Thoracic aorta (tissue), 2 donors: ENCODE measurements around the gene SLC6A19. TPM values are rescaled to one million over a fixed set of nuclear protein-coding genes. Genes with fewer than 3 reads are reported as not detected.

Experiments used
- ATAC-seq: fragments of 150-250 bp; one replicate; pipeline ENCODE4 v1.8.0; 2017; ENCODE audit warnings: low read depth; ENCODE audit not compliant: insufficient number of reproducible peaks, low FRiP score
- DNase-seq: peaks from one replicate; pipeline ENCODE4 v3.0.0-alpha.2; 2020; ENCODE audit warnings: low spot score
- H3K27ac ChIP-seq, 2 donors: fragments of 200-600 bp; sonication (generic); 1 replicate in 1 of 2; 2 replicates in 1 of 2; pipeline ENCODE4 v1.5.1; 2016; ENCODE audit warnings: mild to moderate bottlenecking in 2 of 2, moderate library complexity in 2 of 2
- H3K27me3 ChIP-seq: fragments of 200-600 bp; sonication (generic); replicated peaks from 2 replicates; pipeline ENCODE4 v1.6.0; 2016; ENCODE audit warnings: mild to moderate bottlenecking; ENCODE audit not compliant: insufficient read depth
- H3K36me3 ChIP-seq: fragments of 200-600 bp; sonication (generic); one replicate; pipeline ENCODE4 v1.5.1; 2016
- H3K4me1 ChIP-seq, 2 donors: fragments of 200-600 bp; sonication (generic); 1 replicate in 1 of 2; 2 replicates in 1 of 2; pipeline versions ENCODE4 v1.5.1 to v1.6.0; 2016; ENCODE audit warnings: low read depth in 2 of 2, mild to moderate bottlenecking in 1 of 2; ENCODE audit not compliant: control insufficient read depth in 1 of 2
- H3K4me3 ChIP-seq: fragments of 200-600 bp; sonication (generic); 2 replicates; pipeline ENCODE4 v1.5.1; 2016; ENCODE audit warnings: mild to moderate bottlenecking
- H3K9me3 ChIP-seq: fragments of 200-600 bp; sonication (generic); 2 replicates; pipeline ENCODE4 v1.5.1; 2016
- CTCF ChIP-seq: fragments of 200-600 bp; sonication (generic); IDR thresholded peaks from one replicate; pipeline ENCODE4 v1.5.1; 2019; ENCODE audit warnings: antibody characterized with exemption
- total RNA-seq, 2 donors: library from RNA; depleted of rRNA; stranded (reverse); fragments of >200 nt; gene quantifications; one replicate each; pipeline versions ENCODE4 v1.1.0 to v1.2.3, GENCODE V29; 2016

Gene SLC6A19
- total RNA-seq, 2 donors from 2014 or later: not detected

GRCh38 chr5:1209896-1210776 lies 8.7 kb downstream of the SLC6A19 start:
- TF ChIP-seq CTCF: no peak
- no peak for ATAC-seq
- H3K4me3 ChIP-seq: no peak overlapping the region
- H3K4me1 ChIP-seq: no peaks in the 10 kb centered on the region
- no peaks in the 10 kb centered on the region for H3K9me3 ChIP-seq
- DNase-seq: no peak
- no peaks in the 10 kb centered on the region for H3K36me3 ChIP-seq
- no peak overlapping the region for H3K27ac ChIP-seq
- no peaks in the 10 kb centered on the region for H3K27me3 ChIP-seq

DNA sequence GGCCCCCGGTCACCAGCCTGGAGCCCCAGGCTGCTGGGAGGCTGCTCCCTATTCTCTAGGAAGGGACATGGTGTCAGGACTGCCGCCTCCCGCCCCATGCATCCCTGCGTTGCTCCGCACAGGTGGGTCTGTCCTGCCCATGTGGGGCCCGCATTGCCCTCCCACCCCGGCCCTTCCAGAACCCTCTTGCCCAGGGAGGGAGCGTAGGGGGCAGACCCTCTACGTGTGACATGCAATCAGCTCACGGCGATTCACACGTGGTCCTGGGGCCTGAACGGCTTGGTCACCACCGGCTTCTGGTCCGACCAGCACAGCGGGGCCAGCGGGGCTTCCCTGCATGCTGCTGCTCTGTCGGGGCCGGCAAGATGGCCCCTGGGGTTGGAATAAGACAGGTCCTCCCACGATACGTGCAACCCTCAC lies 9.4 kb downstream of the SLC6A19 start:
- Histone ChIP-seq H3K27ac (no peak overlapping the region), H3K4me3 (no peak overlapping the region), H3K27me3 (no peaks in the 10 kb centered on the region), H3K36me3 (no peaks in the 10 kb centered on the region), H3K4me1 (no peaks in the 10 kb centered on the region), H3K9me3 (no peaks in the 10 kb centered on the region)
- no peak for TF ChIP-seq CTCF
- no peak for DNase-seq
- no peak for ATAC-seq

DNA sequence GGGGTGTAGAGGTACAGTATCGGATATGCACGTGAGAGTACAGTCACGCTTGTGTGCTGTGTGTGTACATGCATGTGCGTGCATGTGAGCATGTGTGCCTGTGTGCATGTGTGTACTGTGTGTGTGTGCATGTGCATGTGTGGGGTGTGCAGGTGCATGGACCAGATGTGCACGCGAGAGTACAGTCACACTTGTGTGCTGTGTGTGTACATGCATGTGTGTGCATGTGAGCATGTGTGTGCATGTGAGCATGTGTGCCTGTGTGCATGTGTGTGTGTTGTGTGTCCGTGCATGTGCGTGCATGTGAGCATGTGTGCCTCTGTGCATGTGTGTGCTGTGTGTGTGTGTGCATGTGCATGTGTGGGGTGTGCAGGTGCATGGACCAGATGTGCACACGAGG lies 10.3 kb downstream of the SLC6A19 start:
- Histone ChIP-seq H3K27me3 (no peaks in the 10 kb centered on the region), H3K36me3 (no peaks in the 10 kb centered on the region), H3K27ac (no peak overlapping the region), H3K4me1 (no peaks in the 10 kb centered on the region), H3K4me3 (no peak overlapping the region), H3K9me3 (no peaks in the 10 kb centered on the region)
- no peak for TF ChIP-seq CTCF
- DNase-seq: no peak
- ATAC-seq: no peak

DNA sequence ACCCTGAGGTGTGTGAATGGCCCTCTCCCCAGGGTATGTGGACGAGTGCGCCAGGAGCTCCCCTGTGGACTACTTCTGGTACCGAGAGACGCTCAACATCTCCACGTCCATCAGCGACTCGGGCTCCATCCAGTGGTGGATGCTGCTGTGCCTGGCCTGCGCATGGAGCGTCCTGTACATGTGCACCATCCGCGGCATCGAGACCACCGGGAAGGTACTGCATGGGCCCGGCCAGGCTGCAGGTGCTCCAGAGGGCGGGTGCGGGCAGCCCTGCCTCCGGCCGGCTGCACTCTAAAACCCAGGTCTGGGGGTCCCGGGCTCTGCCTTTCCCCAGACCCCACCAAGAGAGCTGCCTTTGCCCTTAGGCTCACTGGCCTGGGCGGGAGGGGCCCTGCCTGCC lies 10.9 kb downstream of the SLC6A19 start:
- DNase-seq (no peak), ATAC-seq (no peak)
- Histone ChIP-seq H3K27ac (no peak overlapping the region), H3K36me3 (no peaks in the 10 kb centered on the region), H3K27me3 (no peaks in the 10 kb centered on the region), H3K9me3 (no peaks in the 10 kb centered on the region), H3K4me1 (no peaks in the 10 kb centered on the region), H3K4me3 (no peak overlapping the region)
- no peak for TF ChIP-seq CTCF

GRCh38 chr5:1212881-1213280 lies 11.5 kb downstream of the SLC6A19 start:
- Histone ChIP-seq H3K27ac (no peak overlapping the region), H3K36me3 (no peaks in the 10 kb centered on the region), H3K9me3 (no peaks in the 10 kb centered on the region), H3K4me1 (no peaks in the 10 kb centered on the region), H3K27me3 (no peaks in the 10 kb centered on the region), H3K4me3 (no peak overlapping the region)
- TF ChIP-seq CTCF: no peak
- ATAC-seq: no peak
- no peak for DNase-seq
